Measurements from ENCODE around the gene PHC2.
A peak's percentile ranks its signal among the peaks of the same experiment; 100 is the strongest.

The PHC2 gene

DNA sequence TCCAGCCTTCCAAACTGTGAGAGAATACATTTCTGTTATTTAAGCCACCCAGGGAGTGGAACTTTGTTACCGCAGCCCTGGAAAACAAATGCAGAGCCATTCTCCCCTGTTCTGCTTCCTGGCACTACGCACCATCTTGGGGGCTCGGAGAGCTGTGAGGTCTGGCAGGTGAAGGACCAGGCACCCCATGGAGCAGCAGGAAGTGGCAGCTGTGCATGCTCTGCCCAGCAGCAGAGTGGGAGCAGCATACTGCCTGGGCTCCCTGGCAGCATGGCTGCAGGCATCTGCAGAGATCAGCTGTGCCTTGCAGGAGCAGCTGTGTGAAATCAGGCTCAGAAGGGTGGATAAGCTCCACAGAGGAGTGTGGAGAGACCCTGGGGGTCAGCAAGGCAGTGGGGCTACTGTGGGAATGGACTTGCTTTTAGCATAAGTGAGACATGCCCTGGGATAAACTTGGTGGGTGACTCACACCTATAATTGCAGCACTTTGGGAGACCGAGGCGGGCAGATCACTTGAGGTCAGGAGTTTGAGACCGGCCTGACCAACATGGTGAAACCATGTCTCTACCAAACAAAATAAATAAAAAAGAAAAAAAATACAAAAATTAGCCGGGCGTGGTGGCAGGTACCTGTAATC is 23.9 kb upstream of the PHC2 start:
- no peak for DNase-seq

DNA sequence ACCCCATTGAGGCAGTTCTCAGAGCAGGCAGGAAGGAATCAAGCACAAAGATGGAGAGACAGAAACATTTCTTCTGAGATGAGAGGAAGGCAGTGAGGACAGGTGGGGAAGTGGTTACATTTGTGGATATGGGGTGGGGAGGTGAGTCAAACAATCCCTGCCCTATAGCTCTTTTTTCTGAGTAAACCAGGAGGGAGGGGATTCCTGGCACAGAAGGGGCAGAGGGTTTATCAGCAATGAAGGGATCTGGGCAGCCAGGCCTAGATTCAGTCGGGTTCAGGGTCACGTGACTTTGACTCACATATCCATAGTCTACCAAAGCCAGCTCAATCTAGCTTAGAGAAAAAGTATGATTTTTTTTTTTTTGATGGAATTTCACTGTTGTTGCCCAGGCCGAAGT is 15.7 kb upstream of the PHC2 start:
- no peak for DNase-seq

DNA sequence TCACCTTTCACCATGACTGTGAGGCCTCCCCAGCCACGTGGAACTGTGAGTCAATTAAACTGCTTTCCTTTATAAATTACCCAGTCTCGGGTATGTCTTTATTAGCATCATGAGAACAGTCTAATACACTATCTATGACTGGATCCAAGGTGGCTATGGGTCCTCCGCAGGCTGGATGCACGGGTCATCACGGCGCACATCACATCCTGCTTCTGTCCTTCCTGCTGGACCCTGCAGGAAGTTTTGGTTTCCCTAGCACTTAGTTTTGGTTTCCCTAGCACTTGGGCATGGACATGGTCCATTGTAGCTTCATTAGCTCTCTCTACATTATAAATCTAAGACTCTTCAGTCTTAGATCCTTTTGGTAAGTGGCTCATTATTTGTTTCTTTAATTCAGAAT is 14.2 kb upstream of the PHC2 start:
- DNase-seq = no peak

DNA sequence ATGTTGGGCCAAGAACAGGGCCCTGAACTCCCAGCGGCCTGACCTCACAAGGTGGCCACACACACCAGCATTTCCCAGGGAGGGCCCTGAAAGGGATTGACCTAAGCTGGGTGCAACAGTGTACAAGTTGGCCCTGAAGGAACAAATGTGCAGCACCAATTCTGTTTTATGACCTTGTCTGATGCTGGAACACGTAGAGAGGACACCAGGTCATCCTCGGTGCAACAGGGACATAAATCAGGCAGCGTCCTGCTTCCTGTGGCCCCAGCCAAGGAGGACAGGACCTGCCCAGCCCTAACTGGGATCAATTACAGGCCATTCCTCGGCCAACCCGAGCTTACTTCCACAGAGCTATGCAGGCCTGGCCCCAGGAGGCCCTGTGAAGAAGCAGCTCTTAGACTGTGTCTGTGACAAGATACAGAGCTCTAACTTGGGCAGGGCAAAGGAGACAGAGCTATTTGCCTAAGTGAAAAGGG is 12.8 kb upstream of the PHC2 start:
- no peak for DNase-seq

DNA sequence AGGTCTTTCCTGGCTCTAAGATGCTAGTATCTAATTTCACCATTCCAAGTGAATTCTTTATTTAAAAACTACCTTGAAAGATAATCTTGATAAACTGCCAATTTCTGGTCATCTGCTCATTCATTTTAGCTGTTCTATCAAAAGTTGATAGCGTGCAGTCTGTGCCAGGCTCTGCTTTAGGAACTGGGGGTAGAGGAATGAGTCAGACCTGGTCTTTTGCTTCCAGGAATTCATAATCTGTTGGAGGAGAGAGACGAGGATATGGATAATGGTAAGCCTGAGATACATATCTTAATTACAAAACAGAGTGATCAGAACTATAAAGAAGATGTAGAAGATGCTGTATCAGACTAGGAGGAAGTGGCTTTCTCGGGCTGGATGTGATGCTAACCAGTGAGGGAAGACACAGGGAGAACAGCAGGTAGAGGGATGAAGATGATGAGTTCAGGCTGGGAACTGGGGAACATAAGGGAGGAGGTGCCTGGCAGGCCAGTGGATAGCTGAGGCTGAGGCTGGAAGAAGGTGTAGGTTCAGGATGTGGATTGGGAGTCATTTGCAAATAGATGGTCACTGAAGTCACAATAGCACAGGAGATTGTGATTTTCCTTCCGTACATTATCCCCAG is 12.3 kb upstream of the PHC2 start:
- DNase-seq = no peak

DNA sequence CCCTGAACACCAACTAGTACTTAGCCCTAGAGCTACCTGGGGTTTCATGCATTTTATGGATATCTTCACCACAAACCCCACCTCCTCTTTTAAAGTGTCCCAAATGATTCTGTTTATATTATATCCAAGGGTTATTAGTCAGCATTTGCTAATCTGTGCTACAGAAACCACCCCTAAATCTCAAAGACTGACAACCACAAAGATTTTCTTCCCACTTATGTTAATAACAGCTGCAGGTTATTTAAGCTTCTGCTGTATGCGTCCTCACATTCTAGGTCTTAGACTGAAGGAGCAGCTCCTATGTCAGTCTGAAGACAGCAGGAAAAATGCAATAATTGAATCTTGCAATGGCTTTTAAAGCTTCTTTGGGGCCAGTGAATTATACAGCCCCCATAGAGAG is 11.2 kb upstream of the PHC2 start:
- DNase-seq = no peak

DNA sequence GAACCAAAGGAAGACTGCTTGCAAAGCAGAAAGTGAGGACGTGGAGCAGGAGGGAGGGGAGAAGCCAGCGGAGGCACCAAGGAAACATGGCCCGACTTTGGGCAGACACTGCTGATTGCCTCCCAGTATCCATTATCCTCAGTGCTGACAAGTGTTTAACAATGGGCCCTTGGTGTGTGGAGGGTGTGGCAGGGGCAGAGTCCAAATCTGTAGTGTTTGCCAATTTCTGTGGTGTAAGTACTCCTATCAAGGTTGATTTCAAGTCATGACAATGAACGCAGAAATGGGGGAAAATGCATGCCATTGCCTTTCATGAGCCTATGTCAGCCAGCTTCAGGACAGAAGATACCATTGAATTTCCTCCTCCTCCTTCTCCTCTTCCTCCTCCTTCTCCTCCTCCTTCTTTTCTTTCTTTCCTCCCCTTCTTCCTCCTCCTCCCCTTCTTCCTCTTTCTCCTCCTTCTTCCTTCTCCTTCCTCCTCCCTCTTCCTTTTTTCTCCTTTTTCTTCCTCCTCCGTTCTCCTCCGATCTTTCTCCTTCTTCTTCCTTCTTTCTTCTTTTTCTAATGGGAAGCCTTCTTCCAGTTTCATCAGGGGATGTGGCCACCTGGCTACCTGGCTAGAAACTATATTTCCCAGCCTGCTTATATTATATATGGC is 10.3 kb upstream of the PHC2 start:
- no peak for DNase-seq

DNA sequence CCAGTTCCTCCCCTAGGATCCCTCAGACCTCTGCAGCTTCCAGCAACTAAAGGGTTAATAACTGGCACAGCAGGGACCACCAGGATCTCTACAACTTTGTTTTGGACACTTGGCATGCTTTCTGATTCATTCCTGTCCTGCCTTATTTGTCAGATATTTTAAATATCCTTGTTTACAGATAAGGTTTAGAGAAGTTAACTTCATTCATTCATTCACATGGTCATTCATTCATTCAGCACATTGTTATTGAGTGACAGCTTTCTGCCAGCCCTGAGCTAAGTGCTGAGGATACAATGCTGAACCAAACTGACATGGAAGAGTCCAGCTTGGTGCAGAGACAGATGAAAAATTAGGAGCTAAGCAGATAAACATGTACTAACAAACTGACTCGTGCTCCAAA is 8.8 kb upstream of the PHC2 start:
- no peak for DNase-seq

DNA sequence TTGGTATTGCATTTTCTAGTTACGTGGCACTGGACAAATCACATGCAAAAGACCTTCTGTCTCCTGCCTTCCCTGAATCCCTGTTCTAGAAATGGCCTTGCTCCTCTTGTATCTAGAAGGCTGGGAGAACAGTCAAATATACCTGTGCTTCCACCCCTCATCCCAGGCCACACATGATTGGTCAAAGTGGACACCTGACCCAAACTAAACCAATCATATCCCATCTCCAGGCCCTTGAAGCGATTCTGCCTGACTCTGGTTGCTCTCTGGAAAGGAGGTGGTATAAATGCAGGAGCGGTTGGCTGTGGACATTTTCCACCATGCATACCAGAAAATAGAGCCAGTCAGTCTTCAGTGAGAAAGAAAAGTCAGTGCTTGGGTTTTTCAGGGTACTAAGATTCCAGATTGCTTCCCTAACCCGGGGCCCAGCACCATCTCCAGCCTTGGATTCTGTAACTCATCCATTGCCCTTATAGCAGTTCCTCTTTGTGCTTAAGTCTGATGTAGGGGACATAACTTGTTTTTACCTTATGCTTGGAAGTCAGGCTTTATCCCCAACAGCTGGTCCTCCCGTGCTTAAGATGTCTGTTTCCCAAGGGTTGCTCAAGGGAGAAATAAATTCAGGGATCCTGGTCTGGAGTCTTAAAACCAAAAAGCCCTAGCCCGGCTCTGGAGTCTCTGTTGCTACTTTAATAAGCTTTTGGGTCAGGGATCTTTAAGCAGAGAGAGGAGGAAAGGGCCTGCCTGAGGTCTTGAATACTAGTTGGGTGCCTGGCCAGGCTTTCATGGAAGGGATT is 7.7 kb upstream of the PHC2 start:
- DNase-seq = no peak

DNA sequence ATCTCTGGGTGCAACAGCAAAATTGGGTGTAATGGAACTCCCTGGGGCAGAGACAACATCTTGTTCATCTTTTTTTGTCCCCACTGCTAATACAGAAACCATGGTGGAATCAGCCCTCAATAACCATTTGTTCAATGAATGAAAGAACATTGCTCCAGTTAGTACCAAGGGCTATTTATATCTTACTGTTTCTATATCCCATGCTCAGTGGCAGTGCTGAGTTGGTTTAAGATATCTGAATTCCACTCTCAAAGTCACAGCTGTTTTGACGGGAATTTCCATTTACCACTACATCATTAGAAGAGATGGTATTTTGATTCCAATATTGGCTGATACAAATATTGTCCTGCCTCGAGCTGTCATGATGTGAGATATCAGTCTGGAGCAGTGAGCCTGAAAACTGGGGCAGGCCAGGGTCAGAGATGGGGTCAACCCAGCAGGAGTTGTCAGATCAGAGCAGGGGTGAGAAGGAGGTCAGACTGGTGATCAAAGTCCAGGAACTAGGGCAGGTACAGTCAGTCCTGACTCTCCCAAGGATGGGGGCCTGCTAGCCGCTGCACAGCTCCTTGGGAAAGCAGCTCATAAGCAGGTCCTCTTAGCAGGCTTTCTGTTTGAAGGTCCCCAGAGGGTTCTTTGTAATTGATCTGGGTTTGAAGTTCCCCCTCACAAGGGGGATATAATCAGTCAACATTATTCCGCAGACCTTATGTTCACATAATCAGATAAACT is 5.8 kb upstream of the PHC2 start:
- no peak for DNase-seq

DNA sequence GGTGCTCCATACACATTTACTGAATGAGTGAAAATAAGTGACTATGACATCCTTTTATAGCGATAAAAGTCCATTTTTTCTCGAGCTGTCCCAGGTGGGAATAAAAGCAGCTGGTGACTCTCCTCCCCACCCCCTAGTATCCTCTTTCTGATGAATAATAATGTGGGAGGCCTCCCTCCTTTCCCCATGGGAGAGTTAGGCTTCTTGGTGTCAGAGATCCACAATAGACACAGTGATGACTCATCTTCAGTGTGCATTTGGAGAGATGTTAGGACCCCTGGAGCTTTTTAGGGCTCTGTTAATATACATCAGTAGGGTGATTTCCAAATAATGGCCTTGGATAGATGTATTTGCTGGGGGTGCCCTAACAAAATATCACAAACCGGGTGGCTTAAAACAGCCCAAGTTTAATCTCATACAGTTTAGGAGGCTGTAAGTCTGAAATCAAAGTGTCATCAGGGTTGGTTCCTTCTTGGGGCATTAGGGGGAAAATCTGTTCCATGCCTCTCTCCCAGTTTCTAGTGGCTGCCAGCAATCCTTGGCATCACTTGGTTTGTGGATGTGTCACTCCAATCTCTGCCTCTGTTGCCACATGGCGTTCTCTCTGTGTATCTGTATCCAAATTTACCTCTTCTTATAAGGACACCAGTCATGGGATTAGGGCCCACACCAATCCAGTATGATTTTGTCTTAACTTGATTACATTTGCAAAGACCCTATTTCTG is 4.4 kb upstream of the PHC2 start:
- DNase-seq = no peak

DNA sequence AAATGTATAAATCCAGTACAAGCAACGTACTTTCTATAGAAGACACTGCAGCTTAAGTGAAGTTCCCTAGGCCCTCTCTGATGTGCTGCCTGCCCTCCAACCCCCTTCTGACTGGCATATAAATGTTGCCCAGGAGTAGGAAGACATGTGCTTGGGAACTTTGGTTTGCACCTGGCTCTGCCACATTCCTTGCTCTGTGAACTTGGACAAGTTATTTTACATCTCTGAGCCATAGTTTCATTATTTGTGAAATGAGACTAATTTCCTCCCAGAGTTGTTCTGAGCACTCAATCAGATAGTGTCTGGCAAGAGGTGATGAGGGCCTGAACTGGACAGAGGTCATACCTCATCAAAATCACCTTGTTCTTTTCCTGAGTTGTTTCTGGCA is 3.5 kb upstream of the PHC2 start:
- no peak for DNase-seq

DNA sequence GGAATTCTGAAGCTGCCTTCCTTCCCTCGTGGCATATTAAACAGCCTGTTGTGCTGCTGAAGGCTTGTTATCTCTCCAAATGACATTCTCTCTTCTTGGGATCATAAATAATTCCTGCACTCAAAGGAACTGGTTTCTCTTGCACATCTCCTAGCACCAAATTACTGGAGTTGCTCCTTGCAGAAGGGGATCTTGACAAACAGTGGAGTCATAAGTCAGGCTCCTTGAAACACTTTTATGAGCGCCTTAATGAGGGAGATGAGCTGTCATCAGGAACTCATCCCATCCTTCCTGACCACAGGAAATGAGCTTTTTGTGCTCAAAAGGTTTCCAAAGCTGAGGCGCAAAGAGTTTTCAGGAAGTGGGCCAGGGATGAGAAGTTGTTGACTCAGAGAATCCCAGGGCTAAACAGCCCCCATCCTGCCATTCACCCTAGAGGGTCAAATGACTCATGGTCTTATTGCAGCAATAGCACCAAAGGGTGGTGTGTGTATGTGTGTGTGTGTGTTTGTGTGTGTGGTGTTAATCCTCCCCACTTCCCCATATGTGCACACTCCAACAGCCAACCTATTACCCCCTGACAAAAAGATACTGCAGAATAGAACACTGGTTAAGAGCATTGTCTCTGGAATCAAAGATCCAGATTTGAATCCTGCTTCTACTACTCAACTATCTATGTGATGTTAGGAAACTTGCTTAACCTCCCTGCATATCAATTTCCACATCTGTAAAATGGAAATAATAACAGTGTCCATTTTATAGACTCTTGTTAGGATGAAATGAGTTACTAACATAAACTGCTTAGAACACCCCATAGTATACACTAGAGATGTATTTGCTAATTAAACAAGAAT is 2.8 kb upstream of the PHC2 start:
- no peak for DNase-seq

DNA sequence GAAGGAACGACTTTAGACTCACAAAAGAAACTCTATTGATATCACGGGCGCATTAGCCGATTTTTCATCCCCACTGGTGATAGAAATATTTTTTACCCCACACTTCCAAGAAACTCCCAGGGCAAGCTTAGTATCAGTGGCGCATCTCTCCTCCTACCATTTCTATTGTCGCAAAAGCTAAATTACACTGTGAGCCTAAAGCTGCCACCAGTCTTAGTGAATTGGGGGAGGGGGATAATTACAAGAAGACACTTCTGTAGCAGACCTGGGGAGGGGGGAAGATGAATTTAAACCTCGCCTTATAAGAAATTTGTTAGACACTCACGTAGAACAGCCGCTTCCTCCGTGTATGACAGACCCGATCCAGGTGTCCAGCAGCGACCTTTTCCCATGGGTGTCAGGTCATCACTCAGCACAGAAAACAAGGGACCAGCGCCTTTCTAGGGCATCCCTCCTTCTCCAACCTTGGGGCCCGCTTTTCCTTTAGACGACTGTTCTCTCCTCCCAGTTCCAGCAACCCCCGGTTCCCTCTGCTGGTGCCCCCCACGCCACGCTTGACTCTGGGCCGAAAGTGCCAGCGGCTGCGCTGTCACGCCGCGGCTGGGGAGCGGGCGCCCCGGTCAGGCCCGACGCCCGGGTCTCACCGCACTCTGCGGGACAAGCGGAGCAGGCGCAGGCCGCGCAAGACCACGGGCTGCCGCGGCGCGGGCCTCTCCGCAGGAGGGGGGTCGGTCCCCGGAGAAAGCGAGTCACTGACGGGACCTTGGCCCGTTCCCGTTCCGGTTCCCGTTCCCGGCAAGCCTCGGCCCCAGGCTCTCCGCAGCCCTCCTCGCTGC is 821 bp downstream of the PHC2 start:
- no peak for DNase-seq

DNA sequence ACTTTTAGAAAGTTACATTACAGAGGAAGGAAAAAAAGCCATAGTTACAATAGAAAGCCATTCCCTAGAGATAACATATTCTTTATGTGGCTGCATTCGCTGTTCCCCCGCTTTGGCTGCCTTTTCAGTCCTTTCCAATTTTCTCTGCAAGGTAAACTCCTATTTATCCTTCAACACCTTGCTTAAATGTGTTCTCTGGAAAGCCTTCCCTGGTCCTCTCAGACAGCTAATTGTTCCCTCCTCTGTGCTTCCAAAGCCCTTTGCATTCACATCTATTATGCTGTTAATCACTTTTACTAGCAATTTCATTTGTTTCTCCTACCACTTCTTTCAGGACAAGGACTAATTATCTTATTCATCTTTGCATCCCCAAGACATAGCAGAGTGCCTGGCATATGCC is 1.6 kb downstream of the PHC2 start:
- DNase-seq = no peak

DNA sequence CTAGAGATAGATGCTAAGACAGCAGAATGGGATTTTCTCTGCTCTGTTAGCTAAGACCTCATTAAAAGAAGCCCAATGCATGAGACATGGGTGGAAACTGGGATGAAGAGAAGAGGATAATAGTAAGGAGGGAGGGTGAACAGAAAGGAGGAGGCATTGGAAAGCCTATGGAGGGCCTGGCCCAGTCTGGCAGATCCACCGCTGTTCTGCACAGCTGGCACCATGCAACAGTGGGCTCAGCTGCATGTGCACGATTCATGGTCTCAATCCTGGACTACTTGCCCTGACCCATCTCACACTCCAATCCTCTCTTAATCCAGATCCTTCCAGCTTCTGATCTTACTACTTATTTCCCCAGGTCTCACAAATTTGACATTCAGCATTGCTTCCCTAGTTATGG is 2.2 kb downstream of the PHC2 start:
- DNase-seq = no peak

DNA sequence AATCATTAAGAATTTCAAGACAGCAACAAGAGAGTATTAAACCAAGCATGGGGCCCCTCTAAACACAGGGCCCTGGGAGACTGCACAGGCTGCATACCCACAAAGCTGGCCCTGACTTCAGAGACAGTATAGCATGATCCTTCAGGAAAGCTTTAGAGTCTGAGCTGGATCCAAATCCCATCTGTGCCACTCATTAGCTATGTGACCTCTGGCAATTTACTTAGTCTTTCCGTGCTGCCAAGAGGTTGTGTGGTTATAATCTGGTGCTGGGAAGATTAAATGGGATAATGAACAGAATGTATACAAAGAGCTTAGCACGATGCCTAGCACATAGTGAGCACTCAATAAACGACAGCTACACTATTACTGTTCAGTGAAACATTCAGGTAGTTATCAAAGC is 4.0 kb downstream of the PHC2 start:
- DNase-seq = no peak

DNA sequence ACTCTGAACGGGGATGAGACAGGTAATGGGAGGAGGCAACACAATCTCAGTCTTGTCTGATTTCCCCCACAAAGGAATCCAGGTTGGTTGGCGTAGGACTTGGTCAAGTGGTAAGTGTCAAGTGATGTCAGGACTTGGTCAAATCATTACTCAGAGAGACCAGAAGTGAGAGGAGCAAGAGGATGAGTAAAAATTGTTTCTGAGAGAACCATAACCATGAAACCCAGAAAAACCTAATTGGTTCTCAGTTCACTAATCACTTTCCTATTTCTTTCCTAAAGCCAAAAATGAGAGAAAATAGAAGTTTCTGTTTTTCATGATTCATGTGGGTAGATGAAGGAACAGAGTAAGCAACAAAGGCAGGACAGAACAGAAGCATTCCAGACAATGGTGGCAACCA is 5.0 kb downstream of the PHC2 start:
- DNase-seq = no peak

DNA sequence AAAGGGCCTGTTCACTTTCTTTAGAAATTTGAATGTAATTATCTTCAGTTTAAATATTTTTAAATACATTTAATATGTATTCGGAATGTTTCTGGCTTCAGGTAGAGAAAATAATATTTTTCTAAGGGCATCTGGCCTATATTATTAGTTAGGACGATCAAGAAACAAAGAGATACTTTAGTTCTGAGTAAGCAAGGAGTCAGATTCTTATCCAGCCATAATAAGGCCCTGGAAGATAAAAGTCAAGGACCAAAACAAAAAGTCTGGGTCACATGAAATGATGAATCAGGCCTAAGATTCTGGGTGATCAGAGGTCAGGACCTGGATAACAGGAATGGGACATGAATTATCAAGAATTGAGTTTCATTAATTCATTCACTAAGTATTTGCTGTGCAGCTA is 6.3 kb downstream of the PHC2 start:
- no peak for DNase-seq

DNA sequence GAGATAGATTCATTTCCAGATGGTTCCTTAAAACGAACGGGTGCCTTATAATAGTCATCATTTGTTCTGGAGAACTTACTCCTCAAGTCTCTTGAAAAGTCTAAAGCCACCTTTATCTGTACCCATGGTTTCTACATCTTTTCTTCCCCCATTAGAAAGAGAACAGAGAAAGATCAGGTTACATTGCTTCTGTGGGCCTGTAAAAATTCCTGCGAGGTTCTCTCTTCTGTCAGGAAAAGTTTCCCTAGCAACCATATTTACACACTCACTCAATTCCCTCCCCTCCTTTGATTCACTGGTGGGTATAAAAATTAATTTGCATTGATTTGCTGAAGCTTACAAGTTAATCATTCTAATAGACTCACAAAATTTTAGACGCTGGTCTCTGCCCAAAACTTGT is 6.7 kb downstream of the PHC2 start:
- DNase-seq = peak; percentile 89

Data from NCI-H526 treated with DMSO at 0.1 percent for 48 hours (cell line).